Ishikawa (cell line): Measurements from ENCODE around the gene MAP3K20.

ENCODE experiments used
- CEBPB ChIP-seq: IDR thresholded peaks from 2 replicates; pipeline ENCODE4 v1.6.1; 2012
- CREB1 ChIP-seq: IDR thresholded peaks from 2 replicates; pipeline ENCODE4 v1.6.1; 2012; ENCODE audit warnings: low read depth
- EGR1 ChIP-seq: IDR thresholded peaks from 2 replicates; pipeline ENCODE4 v1.6.1; 2012
- EP300 ChIP-seq: IDR thresholded peaks from 2 replicates; pipeline ENCODE4 v1.6.1; 2012; ENCODE audit warnings: borderline replicate concordance
- FOXM1 ChIP-seq: IDR thresholded peaks from 2 replicates; pipeline ENCODE4 v1.6.1; 2012; ENCODE audit warnings: low read depth, borderline replicate concordance
- NFIC ChIP-seq: IDR thresholded peaks from 2 replicates; pipeline ENCODE4 v1.6.1; 2012
- RAD21 ChIP-seq: IDR thresholded peaks from 2 replicates; pipeline ENCODE4 v1.6.1; 2012; ENCODE audit warnings: low read depth
- TAF1 ChIP-seq: IDR thresholded peaks from 2 replicates; pipeline ENCODE4 v1.6.1; 2012; ENCODE audit warnings: low read depth, mild to moderate bottlenecking
- TCF12 ChIP-seq: IDR thresholded peaks from 2 replicates; pipeline ENCODE4 v1.6.1; 2012; ENCODE audit warnings: low read depth
- TEAD4 ChIP-seq: IDR thresholded peaks from 2 replicates; pipeline ENCODE4 v1.6.1; 2012
- YY1 ChIP-seq: IDR thresholded peaks from 2 replicates; pipeline ENCODE4 v1.6.1; 2012; ENCODE audit warnings: low read depth
- ZBTB7A ChIP-seq: IDR thresholded peaks from 2 replicates; pipeline ENCODE4 v1.6.1; 2012; ENCODE audit warnings: low read depth
- TF ChIP-seq, protein P1 (sequence below): IDR thresholded peaks from 2 replicates; pipeline ENCODE4 v1.6.1; 2012
- TF ChIP-seq, protein P2 (sequence below): IDR thresholded peaks from 2 replicates; pipeline ENCODE4 v1.6.1; 2012; ENCODE audit warnings: low read depth, mild to moderate bottlenecking
- TF ChIP-seq, protein P3 (sequence below): IDR thresholded peaks from 2 replicates; pipeline ENCODE4 v1.6.1; 2012

Gene MAP3K20

DNA sequence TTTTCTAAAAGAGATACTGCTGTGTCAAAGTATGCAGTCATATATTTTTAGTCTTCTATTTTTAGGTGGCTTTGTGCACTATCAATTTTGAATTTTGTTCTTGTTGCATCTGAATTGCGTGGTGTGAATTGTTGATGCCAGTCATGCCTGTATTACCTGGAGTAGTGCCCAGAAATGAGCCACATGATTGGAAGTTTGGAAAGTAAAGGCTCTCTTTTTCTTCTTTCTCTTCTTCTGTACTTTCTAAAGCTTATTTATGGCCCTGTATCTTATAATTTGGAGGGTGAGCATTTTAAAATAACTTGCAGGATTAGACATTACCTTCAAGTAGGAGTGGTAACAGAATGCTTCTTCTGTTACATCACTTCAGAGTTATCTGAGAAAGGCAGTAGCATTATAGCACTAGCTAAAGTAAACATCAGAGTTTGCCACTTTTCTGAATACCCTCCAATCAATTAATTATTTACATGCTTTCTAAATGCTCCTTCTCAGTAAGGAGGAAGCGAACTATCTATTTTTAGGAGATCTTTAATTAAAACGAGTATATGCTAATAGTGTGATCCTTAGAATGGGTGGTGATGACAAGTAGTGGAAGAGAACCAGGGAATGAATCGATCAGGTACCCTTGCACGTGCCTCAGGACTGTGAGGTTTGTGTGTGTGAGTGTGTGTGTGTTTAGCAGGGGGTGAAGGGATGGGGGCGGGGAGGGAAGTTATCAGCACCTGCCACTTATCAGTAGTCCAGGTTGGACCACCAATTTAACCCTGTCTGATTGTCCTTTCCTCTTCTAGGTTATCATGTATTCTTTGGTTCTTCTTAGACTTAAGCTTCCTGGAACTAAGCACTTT lies 112.5 kb downstream of the MAP3K20 start:
- TF ChIP-seq TCF12 (no peak), RAD21 (no peak), EGR1 (no peak), NFIC (peak; percentile 46; the same call in 1 of the 2 replicates), ZBTB7A (no peak), YY1 (no peak)
- TF ChIP-seq, protein P1, sequence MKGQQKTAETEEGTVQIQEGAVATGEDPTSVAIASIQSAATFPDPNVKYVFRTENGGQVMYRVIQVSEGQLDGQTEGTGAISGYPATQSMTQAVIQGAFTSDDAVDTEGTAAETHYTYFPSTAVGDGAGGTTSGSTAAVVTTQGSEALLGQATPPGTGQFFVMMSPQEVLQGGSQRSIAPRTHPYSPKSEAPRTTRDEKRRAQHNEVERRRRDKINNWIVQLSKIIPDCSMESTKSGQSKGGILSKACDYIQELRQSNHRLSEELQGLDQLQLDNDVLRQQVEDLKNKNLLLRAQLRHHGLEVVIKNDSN, result no peak

DNA sequence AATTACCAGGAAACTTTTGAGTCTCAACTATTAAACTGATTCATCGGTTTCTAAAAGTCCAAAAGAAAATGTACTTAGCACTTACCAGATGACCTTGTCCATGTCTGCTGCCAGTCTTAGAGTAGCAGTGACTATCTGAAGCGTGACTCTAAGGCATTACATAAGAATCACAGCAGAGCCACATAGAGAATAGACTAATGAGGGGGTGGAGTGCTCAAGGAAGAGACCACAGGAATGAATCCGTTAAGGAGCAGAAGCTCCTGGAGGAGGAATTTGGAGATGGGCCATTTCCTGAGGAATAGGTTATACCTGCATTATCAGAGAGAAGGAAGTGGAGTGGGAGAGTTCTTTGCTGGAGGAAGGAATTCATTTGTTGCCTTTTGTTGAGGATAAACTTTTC lies 116.0 kb downstream of the MAP3K20 start:
- TF ChIP-seq EP300 (no peak), FOXM1 (no peak), CEBPB (no peak), CREB1 (no peak), TCF12 (no peak), NFIC (no peak), ZBTB7A (no peak), TEAD4 (no peak), TAF1 (no peak), RAD21 (no peak), EGR1 (no peak), YY1 (no peak)
- TF ChIP-seq, protein P2, sequence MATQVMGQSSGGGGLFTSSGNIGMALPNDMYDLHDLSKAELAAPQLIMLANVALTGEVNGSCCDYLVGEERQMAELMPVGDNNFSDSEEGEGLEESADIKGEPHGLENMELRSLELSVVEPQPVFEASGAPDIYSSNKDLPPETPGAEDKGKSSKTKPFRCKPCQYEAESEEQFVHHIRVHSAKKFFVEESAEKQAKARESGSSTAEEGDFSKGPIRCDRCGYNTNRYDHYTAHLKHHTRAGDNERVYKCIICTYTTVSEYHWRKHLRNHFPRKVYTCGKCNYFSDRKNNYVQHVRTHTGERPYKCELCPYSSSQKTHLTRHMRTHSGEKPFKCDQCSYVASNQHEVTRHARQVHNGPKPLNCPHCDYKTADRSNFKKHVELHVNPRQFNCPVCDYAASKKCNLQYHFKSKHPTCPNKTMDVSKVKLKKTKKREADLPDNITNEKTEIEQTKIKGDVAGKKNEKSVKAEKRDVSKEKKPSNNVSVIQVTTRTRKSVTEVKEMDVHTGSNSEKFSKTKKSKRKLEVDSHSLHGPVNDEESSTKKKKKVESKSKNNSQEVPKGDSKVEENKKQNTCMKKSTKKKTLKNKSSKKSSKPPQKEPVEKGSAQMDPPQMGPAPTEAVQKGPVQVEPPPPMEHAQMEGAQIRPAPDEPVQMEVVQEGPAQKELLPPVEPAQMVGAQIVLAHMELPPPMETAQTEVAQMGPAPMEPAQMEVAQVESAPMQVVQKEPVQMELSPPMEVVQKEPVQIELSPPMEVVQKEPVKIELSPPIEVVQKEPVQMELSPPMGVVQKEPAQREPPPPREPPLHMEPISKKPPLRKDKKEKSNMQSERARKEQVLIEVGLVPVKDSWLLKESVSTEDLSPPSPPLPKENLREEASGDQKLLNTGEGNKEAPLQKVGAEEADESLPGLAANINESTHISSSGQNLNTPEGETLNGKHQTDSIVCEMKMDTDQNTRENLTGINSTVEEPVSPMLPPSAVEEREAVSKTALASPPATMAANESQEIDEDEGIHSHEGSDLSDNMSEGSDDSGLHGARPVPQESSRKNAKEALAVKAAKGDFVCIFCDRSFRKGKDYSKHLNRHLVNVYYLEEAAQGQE, result no peak
- TF ChIP-seq, protein P3, sequence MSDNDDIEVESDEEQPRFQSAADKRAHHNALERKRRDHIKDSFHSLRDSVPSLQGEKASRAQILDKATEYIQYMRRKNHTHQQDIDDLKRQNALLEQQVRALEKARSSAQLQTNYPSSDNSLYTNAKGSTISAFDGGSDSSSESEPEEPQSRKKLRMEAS, result no peak
- TF ChIP-seq, protein P1, result no peak

DNA sequence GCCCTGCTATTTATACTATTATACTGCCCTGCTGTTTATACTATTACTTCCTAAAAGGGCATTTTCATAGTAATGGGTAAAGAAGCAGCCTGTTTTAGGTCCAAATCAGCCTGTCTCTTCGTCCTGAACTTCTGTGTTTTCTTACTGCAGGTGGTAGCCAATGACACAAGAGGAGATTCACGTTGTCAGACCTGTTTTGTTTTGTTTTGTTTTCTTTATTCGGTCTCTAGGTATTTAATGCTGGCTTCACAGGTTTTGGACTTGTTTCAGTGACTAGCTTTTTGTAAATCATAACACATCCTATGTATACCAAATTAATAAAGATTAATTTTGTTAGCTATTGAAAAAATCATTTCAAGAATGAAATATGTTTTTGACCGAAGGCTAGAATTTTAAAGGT lies 116.4 kb downstream of the MAP3K20 start:
- TF ChIP-seq TEAD4 (no peak), RAD21 (no peak), ZBTB7A (no peak), EGR1 (no peak), NFIC (no peak), YY1 (no peak), CEBPB (no peak), CREB1 (no peak), TCF12 (no peak), FOXM1 (no peak), TAF1 (no peak), EP300 (no peak)
- TF ChIP-seq, protein P2, result no peak
- TF ChIP-seq, protein P3, result no peak
- TF ChIP-seq, protein P1, result no peak

DNA sequence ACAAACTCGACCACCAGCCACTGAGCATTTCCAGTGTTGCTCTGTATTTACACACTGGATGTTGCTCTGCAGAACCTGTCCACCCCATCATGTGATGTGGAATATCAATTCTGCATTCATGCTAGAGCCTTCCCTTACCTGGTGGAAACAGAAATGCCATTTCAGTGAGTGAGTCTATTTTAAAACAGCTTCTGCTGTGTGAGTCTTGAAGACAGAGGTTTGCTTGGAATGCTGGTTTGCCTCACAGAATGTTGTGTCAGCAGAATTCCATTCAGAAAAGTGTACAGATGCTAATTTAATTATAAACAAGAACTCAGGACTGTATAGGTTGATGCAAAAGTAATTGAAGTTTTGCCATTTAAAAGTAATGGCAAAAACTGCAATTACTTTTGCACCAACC lies 118.3 kb downstream of the MAP3K20 start:
- no peak for TF ChIP-seq TCF12
- TF ChIP-seq EP300, result no peak
- TF ChIP-seq, protein P2, result no peak
- no peak for TF ChIP-seq CREB1
- TF ChIP-seq, protein P1, result no peak
- no peak for TF ChIP-seq ZBTB7A
- no peak for TF ChIP-seq TAF1
- no peak for TF ChIP-seq RAD21
- TF ChIP-seq TEAD4, result no peak; the same call in 1 of the 2 replicates
- TF ChIP-seq, protein P3, result no peak
- TF ChIP-seq YY1, result no peak
- TF ChIP-seq EGR1, result no peak
- no peak for TF ChIP-seq NFIC
- no peak for TF ChIP-seq FOXM1
